Cortex of kidney (tissue), 1 donor: ENCODE results near the gene CTNNA2.

Source experiments
- DNase-seq: peaks from one replicate; lab custom pipeline; 2025; lab: John Stamatoyannopoulos, UW

CTNNA2 gene

DNA sequence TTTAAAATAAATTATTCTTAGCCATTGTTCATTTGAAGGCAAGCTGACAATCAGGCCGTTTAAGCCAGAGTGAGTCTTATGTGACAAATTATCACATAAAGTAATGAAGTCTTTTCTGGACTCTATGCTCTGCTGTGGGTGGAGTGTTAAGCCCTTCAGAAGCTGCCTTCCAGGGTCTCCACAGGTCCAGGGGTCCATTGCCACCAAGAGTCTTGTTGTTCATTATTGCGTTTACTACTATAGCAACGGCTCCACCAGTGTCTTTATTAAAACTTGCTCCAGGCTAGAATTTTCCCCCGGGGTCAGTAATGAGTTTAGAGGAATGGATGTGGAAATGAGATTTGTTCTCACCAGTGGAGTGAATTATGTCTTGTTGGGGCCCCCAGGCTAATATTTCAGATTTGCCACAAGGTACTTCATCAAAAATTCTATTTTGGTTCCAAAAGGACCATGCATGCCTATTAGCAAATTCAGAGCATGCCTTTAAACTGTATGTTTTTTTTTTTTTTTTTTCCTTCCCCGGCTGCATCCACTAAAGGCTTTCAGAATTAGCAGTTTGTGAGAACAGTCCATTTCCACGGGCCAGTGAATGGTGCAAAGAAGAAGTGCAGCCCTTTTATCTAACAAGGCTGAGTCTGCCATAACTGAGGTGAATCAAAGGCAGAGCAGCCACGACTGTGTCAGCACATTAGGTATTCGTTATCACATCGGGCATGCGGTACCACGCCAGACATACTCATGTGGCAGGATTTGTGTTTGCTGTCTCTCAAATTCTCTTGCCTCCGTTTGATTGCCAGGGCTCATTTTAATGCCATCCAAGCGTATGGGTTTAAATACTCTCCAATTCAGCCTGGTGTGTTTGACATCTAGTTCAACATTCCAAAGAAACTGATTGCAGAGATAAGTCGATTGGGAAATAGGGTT lies 817.9 kb downstream of the CTNNA2 start:
- DNase-seq, result no peak

DNA sequence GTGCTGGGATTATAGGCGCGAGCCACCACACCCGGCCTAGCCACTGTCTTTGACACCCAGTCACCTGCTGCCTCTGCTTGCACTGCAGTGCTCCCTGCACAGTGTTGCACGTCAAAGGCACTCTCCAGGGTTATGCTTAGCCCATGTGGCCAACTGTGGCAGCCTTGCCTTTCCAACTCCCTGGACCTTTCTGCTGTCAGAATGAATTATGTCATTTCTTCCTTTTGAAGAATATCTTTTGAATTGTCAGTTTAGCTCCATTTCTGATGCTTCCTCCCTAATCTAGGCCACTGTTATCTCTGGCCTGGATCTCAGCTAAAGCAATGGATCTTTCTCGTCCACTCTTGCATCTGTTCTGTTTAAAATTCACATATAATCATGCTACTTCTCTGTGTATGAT lies 821.0 kb downstream of the CTNNA2 start:
- DNase-seq, result no peak

DNA sequence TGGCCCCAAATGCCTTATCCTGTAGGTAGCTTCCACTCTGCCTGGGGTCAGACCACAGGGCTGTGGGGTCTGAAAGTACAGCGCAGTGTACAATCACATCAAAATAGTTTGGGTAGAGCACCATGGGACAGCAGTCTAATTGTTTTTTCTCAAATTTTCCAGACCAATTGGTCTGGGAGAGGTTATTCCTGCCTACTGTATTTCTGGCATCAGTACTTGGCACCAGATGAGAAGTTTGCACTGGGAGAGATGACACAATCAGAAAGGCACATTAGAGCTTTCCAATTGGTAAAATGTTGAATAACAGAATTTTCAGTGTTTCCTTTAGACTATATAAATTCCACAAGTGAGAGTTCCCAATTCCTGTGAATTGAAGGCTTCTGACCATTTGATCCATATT lies 822.6 kb downstream of the CTNNA2 start:
- DNase-seq, result no peak

DNA sequence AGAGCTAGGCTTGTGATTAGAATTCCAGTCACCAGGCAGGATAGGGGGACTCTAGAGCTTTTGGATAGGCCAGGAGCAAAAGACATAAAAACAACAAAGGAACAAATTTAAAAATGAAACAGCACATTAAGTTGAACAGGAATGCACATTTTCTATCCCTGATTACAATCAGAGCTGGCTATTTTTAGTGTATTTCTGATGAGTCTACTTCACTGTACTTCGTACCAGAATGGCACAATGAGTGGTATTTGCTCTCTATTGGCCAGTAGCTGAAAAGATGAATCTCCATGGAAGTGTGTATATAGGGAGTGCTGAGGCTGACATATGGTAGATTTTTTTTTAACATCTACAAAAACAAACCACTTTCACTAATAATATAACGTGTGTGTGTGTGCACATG lies 825.9 kb downstream of the CTNNA2 start:
- no peak for DNase-seq

DNA sequence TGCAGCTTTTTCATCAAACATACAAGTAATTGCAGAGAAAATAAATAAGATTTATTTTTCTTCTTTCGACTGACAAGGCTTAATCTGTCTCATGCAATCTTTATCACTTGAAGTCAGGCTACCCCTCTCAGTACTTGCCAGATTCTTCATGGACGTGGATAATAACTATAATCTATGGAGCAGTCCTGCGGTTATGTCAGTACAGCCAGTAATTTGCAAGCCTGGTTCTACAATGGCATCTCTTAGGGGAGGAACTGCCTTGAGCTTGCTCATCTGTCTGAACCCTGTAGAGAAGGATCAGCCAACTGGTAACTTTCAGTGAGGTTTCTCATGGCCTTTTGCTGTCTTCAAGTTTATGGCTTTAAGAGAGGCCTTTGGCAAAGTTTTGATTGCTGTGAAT lies 827.2 kb downstream of the CTNNA2 start:
- no peak for DNase-seq

DNA sequence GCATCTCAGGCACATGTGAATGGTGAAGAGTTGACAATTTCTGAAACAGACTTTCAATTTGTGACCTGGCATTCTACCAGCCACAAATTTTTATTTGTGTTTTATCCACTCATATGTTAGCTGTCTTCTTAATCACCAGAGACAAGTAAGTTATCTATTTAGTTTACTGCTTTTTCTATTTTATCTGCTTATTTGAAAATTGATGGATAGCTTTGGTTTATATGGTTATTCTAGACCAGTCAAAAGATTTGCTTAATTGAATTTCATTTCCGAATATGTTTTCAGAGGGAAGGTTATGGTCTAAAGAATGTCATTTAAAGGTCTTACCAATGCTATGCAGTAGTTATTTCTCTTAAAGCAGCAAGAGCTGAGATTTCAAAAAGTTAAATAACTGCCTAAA lies 835.2 kb downstream of the CTNNA2 start:
- no peak for DNase-seq

DNA sequence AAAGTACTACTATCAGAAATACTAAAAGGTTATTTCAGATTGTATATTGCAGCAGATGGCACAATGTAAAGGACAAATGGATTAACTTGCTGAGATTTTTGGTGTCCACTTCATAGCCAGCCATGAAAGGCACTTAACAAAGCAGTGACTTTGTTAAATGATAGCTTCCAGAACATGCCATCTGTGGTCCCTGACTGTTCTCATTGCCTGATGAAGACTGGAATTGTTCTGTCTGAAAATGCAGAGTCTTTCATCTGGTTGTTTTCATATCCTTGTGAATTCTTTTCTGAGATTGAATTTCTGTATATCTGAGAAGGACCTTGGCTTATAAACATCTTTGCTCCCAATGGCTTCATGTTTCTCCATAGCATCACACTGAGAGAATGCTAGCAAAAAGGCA lies 836.1 kb downstream of the CTNNA2 start:
- DNase-seq, result no peak

DNA sequence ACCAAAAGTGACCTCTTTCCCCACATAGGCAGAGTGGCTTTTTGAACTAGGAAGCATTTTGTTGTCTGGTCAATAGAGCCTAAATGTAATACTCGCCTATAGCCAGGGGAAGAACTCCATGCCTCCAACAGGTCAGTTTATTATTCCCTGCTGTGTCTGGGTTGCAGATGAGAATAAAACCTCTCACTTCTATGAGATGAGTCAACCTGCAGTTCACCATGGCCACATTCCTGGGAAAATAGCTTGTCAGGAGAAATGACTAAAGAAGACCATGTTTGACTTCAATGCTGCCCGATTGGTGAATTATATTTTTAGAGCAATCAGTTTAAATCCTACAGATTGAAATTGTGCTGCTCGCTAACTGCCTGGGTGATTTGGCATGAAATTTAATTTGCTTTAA lies 838.4 kb downstream of the CTNNA2 start:
- no peak for DNase-seq

DNA sequence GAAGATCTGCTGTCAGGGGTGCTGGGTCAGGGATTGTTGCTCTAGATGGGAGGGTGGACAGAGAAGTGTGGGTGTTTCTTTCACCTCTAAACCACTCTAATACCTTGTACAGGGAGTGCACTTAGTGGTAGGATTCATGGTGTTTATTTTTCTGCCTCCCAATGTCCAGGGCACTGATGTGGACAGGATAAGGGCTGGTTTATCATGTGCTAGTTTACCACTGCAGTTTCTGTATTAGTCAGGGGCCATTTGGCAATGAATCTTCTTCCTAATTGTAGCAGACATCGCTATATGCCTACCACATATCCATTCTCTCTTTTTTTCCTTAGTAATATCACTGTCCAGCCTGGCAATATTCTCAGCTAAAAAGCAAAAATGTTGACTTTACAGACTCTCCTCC lies 842.0 kb downstream of the CTNNA2 start:
- DNase-seq, result no peak

DNA sequence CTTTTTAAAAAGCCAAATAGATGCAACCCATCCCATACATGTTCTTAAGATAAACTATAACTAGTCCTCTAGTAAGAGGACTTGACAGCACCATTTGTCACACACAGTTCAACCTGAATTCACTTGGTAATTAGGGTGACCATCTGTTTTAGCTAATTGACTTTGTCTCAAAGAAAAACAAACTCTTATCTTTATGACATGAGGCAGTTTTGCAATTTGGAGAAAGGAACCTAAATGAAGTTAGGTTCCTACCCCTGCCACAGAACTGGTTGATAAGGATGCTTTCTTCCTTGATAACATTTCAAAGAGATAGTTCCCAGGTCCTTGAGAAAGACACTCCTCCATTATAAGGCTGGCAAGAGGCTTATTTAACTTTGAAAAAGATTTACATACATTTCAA lies 849.1 kb downstream of the CTNNA2 start:
- no peak for DNase-seq

DNA sequence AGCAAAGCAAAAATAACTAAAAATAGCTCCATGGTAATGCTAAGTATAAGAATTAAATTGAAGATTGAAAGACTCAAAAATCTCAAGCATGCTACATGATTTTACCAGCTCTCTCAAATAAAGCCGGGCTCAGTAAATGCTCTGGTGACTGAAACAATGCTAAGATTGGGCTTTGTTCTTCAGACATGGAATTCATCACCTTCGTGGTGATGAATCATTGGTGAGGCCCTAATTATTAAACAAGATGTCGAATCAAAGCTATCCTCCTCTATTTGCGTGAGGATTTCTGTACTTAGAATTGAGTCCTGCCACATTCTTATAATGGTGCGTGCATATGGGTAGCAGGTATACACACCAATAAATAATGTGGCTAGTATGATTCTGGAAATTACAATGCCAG lies 850.5 kb downstream of the CTNNA2 start:
- no peak for DNase-seq

DNA sequence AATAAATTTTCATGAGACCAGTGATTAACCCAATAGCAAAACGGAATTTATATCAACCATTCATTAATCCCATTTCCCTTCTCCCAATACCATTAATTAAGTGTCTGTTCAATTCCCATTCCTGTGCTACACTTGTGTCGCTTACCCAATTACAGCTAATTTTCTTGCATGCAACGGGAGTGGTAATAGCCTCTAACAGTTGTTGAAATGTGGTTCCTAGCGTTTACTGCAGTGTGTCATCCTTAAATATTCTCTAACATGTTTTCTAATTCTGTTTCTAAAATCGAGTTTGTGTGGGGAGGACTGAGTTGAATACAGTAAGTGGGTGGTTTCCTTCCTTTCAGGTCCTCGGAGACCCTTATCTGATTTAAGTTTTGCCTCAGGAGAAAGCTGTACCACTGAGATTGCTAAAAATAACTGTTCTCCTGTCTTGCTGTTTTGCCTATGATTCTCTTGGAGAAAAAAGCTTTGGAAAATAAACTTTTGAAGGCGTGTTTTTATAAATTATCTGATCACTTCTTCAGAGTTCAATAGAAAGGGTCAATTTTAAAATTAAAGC lies 851.0 kb downstream of the CTNNA2 start:
- DNase-seq, result no peak

DNA sequence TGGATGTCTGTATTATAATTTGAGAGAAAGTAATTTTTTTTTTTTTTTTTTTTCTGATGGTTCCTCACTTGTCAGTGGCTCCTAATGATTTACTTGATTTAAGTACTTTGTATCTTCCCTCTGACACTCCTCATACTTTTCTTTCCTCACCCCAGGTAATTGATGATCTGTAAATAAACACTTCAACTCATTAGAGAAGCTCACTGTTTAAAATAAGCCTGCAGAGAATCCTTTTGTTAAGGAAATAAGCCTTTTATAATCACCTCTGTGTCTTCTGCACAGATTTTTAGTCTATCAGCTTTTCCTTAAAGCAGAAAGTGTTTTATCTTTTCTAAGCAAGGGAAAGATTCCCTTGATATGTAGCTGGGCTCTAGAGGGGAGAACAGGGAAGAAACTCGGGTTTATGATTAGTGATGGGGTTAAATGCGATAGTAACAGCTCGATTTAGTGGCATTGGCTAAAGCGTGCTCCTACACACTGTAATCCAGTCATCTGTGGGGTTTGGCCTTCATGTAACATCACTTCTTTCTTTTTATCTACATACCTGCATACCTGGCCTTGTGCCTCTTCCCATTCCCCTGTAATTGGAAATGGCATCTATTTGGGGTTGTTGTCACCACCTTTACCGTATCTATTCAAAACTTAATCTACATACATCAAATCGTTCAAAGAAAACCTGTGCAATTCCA lies 851.8 kb downstream of the CTNNA2 start:
- no peak for DNase-seq

DNA sequence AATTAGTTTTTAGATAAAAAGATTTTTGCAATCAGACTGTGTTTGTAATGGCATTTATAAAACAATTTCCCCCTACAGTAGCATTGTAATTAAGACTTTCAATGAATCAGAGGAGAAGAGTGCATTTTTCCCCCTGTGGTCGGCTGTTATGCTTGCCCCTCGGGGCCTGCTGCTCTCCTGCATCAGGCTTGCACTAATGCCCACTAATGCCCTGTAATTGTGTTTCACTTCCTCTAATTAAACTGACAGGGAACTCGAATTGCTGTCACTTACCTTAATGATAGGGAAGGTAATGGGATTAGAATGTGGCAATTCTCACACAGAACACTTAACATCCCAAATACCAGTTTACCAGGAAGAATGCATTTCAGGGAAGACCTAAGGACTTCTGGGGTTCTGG lies 852.9 kb downstream of the CTNNA2 start:
- no peak for DNase-seq

DNA sequence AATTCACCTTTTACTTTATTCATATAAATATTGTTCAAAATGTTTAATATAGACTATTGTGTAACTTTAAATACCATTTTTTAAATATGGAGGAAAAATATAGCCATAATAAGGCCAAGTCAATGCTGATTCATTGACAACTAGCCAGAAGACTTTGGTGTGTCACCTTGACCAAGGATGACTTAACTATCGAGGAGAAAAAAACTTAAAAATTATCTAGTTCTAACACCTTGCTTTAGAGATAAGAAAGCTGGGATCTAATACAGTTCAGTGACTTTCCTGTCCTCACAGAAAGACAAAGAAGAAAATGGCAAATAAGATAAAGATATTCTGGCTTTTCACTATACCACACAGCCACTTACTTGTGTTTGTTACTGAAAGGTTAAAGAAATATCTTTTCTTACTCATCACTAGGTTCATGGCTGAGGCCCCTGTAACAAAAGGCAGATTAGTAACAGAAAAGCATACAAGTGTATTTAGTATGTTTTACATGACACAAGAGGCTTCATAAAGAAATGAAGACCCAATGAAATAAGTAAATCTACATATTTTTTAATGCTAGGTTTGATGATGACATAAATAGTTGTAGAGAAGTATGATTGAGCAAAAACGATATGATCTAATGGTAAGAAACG lies 857.6 kb downstream of the CTNNA2 start:
- DNase-seq, result no peak

DNA sequence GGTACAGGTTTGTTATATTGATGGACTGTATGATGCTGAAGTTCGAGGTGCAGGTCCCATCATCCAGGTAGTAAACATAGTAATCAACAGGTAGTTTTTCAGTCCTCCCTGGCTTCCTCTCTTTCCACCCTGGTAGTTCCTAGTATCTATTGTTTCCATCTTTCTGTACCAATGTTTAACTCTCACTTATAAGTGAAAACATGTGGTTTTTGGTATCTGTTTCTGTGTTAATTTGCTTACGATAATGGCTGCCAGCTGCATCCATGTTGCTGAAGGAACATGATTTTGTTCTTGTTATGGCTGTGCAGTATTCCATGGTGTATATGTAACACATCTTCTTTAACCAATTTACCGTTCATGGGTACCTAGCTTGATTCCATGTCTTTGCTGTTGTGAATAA lies 861.3 kb downstream of the CTNNA2 start:
- DNase-seq, result no peak

DNA sequence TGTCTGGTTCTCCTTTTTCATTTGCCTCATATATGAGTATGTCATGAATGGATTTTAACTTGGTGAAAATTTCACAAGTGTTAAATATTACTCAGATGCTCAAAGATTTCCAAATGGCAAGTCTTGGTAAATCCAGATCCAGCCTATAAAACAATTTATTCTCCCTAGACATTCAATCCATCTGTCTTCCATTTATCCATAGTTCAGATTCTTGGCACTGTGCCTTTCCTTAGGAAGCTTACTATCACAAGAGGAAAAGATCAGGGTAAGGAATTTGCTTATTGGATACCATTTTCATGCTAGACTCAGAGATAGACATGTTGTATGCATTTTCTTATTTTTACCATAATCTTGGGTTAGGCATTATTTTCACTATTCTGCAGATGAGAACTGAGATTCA lies 864.2 kb downstream of the CTNNA2 start:
- DNase-seq, result no peak

DNA sequence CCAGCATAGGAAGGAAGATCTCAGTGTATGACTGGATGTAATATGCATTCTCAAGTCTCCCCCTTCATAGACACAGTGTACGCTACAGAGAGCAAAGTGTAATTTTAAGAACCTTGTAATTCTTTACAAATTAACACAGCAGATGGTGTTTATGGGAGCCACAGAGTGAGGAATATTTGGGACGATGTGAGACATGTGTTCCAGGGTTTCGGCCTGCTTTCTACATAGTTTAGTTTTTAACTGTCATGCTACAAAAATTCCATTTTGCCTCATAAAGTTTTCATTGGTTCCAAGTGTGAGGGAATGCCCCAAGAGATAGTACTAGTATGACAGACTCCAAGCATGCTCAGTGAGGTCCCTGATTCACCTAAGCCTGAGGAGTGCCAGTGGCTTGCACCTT lies 867.9 kb downstream of the CTNNA2 start:
- no peak for DNase-seq

DNA sequence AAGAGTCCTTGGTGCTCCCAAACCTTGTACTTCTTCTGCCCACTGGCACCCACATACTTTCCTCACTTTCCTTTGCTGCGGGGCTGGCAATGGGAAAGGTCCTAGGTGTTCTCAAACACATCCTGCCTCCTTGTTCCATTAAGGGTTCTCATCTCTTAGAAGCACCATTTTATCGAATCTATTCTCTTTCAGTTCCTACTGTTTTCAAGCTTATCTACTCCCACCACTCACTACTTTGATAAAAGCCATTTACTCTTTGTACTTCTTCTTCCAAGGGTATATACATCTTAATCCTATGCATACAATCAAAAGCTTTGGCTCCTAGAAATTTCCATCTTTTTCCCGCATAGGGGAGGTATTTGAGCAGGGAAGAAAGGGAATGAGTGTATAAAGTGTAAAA lies 868.8 kb downstream of the CTNNA2 start:
- DNase-seq, result no peak

DNA sequence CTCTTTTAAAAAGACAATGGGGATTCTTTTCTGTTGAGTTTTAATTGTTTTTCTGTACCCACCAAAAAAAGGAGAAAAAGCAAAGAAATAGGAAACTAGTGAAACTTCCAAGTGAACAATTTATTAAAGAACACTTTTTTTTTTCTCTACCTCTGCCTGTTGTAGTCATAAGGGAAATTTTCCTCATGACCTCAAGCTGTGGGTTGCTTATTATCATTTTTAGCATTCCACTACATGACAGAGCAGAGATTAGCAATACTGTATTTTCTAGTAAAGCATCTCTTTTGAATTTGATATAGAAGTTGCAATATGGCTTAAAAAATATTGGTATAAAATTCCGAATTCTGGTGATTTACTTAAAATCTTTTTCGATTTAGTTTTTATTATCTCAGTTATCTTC lies 879.6 kb downstream of the CTNNA2 start:
- DNase-seq, result no peak

DNA sequence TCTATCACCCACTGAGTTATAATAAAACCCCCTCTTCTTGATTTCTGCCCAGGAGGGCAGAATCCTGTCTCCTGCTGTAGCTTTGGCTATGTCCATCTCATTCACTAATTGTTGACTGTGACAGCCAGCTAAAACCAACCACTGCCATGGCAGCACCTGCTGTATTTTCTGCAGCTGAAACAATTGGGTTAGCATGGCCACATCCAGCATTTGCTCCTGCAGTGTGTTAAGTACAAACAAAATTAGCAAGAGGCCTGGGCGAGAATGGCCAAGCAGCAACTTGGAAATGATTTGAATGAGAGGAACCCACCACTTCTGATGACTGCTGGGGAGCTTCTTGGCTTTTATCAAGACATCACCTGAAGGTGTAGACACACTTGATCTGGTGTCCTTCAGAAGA lies 881.1 kb downstream of the CTNNA2 start:
- no peak for DNase-seq

DNA sequence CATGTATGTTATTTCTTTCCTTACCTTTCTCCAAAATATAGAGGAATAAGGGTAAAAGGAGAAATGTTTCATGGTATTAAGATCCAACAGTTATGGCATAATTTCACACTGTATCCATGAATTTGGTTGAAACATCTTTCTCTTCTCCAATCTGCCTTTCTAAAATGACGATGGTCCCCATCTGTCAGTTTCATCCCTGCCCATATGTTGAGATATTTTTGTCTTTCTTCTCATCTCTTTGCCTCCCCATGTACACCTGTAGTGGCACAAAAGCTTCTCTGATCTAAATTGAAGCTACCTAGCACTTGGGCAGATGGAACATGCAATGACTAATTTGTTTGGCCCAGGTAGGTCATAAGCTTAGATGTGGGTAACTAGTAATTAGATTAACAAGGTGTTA lies 882.4 kb downstream of the CTNNA2 start:
- no peak for DNase-seq

DNA sequence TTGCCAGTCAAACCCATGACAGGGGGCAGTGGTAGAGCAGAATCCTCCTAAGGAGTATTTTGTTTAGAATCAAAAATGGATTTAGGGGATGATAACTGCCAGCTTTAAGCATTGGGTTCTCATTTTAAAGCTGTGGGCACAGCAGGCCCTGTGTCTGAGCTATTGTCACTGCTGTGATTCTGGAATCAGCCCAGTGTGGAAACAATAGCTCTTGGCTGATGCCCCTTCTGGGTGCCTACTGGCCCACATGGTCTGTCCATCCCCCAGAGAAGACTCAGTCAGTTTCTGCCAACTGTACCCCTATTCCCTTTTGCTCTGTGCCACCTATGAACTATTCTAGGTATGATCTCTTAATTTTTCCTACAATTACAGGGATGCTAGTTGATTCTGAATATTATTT lies 883.4 kb downstream of the CTNNA2 start:
- no peak for DNase-seq
